Muscle layer of colon (tissue), 2 donors: ENCODE data around the gene MECP2.

ENCODE experiments used
- H3K27ac ChIP-seq: one replicate; pipeline ENCODE4 v1.7.0; 2013; ENCODE audit warnings: low read depth, mild to moderate bottlenecking, low read length, moderate library complexity
- H3K27me3 ChIP-seq, 2 donors: one replicate each; pipeline ENCODE4 v1.7.0; 2013; ENCODE audit warnings: low read length in 2 of 2, mild to moderate bottlenecking in 2 of 2; ENCODE audit not compliant: insufficient read depth in 2 of 2, control insufficient read depth in 1 of 2
- H3K36me3 ChIP-seq: one replicate; pipeline ENCODE4 v1.7.0; 2013; ENCODE audit warnings: mild to moderate bottlenecking, low read length; ENCODE audit not compliant: insufficient read depth
- H3K4me1 ChIP-seq: one replicate; pipeline ENCODE4 v1.7.0; 2013; ENCODE audit warnings: mild to moderate bottlenecking, low read length; ENCODE audit not compliant: insufficient read depth
- H3K4me3 ChIP-seq, 2 donors: one replicate each; pipeline ENCODE4 v1.7.0; 2013; ENCODE audit warnings: low read length in 2 of 2, low read depth in 1 of 2, mild to moderate bottlenecking in 1 of 2, moderate library complexity in 1 of 2
- H3K9ac ChIP-seq: one replicate; pipeline ENCODE4 v1.7.0; 2013; ENCODE audit warnings: low read length
- H3K9me3 ChIP-seq: one replicate; pipeline ENCODE4 v1.7.0; 2013; ENCODE audit warnings: mild to moderate bottlenecking, low read length
- donor health status: abdominal sarcoma.
- donor health status: Adenocarcinoma of cecum.

MECP2 gene

GRCh38 chrX:154040863-154041262, 56.7 kb downstream of the MECP2 start:
- Histone ChIP-seq H3K9ac (no peak overlapping the region), H3K4me1 (peaks cover 61% of the 10 kb centered on the region), H3K36me3 (no peaks in the 10 kb centered on the region), H3K4me3 (no peak overlapping the region), H3K9me3 (no peaks in the 10 kb centered on the region), H3K27me3 (peaks cover 0 to 4% of the 10 kb centered on the region in 2 donors), H3K27ac (no peak overlapping the region)

- H3K27me3 ChIP-seq = peaks cover 0 to 4% of the 10 kb centered on the region in 2 donors
- no peaks in the 10 kb centered on the region for H3K9me3 ChIP-seq
- H3K4me3 ChIP-seq = no peak overlapping the region
- no peaks in the 10 kb centered on the region for H3K36me3 ChIP-seq
- H3K4me1 ChIP-seq = peaks cover 57% of the 10 kb centered on the region
- no peak overlapping the region for H3K27ac ChIP-seq
- no peak overlapping the region for H3K9ac ChIP-seq
Measured at GRCh38 chrX:154040307-154040756, 57.2 kb downstream of the MECP2 start.

DNA sequence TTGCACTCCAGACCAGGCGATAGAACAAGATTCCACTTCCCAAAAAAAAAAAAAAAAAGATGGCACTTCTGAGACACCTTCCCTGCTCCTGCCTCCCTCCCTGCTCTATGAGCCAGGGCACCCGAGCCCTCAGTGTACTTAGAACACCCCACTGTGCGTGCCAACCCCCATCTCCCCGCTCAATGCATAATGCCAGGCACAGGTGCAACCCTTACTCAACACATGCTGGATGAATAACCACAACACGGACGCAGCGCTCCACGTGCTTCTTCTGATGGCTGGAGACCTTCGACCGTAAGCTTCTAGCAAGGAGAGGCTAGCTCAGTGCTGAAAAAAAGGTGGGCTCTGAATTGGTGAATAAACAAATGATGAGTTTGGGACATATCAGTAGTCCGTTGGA, 57.9 kb downstream of the MECP2 start:
- Histone ChIP-seq H3K4me3 (no peak overlapping the region), H3K27ac (no peak overlapping the region), H3K27me3 (peaks cover 0 to 4% of the 10 kb centered on the region in 2 donors), H3K4me1 (peaks cover 55% of the 10 kb centered on the region), H3K9ac (no peak overlapping the region), H3K9me3 (no peaks in the 10 kb centered on the region), H3K36me3 (no peaks in the 10 kb centered on the region)

- no peak overlapping the region for H3K9ac ChIP-seq
- H3K27me3 ChIP-seq = peaks cover 0 to 4% of the 10 kb centered on the region in 2 donors
- no peaks in the 10 kb centered on the region for H3K36me3 ChIP-seq
- no peaks in the 10 kb centered on the region for H3K9me3 ChIP-seq
- no peak overlapping the region for H3K4me3 ChIP-seq
- H3K4me1 ChIP-seq = peaks cover 47% of the 10 kb centered on the region
- no peak overlapping the region for H3K27ac ChIP-seq
Measured at GRCh38 chrX:154038656-154039055, 58.9 kb downstream of the MECP2 start.

DNA sequence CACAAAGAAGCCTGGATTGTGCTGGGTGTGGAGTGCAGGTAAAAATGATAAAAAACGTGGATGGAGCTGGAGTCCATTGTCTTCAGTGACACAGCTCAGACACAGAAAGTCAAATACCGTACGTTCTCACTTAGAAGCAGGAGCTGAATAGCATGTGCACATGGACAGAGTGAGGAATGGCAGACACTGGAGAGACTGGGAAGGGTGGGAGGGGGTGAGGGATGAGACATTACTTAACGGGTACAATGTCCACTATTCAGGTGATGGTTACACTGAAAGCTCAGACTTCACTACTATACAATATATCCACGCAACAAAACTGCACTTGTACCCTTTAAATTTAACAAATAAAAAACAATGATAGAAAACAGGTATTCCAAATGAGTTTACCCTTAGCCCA, 59.8 kb downstream of the MECP2 start:
- peaks cover 0 to 4% of the 10 kb centered on the region in 2 donors for H3K27me3 ChIP-seq
- no peak overlapping the region for H3K4me3 ChIP-seq
- peaks cover 40% of the 10 kb centered on the region for H3K4me1 ChIP-seq
- H3K27ac ChIP-seq = no peak overlapping the region
- H3K36me3 ChIP-seq = no peaks in the 10 kb centered on the region
- H3K9ac ChIP-seq = no peak overlapping the region
- H3K9me3 ChIP-seq = no peaks in the 10 kb centered on the region

DNA sequence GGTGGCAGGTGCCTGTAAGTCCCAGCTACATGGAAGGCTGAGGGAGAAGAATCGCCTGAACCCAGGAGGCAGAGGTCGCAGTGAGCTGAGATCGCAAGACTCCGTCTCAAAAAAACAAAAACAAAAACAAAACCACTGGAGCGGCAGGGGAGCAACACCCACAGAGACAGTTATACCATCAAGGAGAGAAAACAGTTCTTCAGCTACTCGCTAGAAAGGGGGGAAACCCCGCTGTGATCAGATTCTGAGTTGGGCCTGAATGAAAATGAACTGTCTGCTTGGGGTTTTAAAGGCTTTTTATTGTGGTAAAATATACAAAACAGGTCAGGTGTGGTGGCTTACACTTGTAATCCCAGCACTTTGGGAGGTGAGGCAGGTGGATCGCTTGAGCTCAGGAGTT, 61.0 kb downstream of the MECP2 start:
- H3K9me3 ChIP-seq = no peaks in the 10 kb centered on the region
- H3K36me3 ChIP-seq = peaks cover 7% of the 10 kb centered on the region
- peaks cover 31% of the 10 kb centered on the region for H3K4me1 ChIP-seq
- no peak overlapping the region for H3K27ac ChIP-seq
- H3K9ac ChIP-seq = no peak overlapping the region
- no peak overlapping the region for H3K4me3 ChIP-seq
- H3K27me3 ChIP-seq = peaks cover 0 to 4% of the 10 kb centered on the region in 2 donors

DNA sequence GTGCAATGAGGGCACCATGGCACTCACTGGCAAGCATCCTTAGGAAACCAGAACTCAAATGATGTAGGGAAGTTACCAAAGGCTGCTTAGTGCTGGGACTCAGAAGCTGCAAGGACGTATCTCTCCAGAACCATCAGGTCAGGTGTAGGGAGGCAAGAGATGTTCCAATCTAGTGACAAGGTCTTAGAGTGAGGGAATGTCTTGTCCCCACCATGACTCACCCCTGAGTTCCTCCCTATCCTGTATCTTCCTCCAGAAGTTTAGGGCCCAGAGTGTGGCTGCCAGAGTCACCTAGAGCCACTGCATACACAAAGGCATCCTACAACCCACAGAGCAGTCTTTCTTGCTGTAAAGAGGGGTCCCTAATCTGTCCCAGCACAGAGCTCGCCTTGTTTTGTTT, 63.7 kb downstream of the MECP2 start:
- no peak overlapping the region for H3K27ac ChIP-seq
- no peak overlapping the region for H3K4me3 ChIP-seq
- H3K9me3 ChIP-seq = no peaks in the 10 kb centered on the region
- H3K9ac ChIP-seq = no peak overlapping the region
- H3K27me3 ChIP-seq = peaks cover 0 to under 1% of the 10 kb centered on the region in 2 donors
- peaks cover 16% of the 10 kb centered on the region for H3K36me3 ChIP-seq
- peaks cover 9% of the 10 kb centered on the region for H3K4me1 ChIP-seq

DNA sequence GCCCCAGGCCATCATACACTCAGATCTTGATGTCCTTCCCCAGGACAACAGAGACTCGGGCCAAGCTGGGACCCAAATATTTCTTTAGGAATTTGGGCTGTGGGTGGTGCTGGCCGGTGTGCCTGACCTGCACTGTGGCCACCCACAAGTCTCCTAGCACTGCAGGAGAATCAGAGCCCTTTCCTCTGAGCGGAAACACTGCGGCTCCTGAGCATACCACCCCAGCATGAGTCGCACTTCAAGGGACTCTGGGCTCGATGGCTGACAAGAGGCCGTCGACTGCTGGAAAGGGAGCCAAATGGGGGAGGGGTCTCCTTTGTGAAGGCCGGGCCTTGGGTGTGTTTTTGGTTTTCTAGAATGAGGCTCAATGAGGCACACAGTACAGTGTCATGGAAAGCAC, 64.9 kb downstream of the MECP2 start:
- Histone ChIP-seq H3K4me3 (no peak overlapping the region), H3K27me3 (peaks cover 0 to 5% of the 10 kb centered on the region in 2 donors), H3K9me3 (no peaks in the 10 kb centered on the region), H3K27ac (no peak overlapping the region), H3K36me3 (peaks cover 23% of the 10 kb centered on the region), H3K4me1 (peaks cover 9% of the 10 kb centered on the region), H3K9ac (no peak overlapping the region)

GRCh38 chrX:154032160-154032559, 65.4 kb downstream of the MECP2 start:
- Histone ChIP-seq H3K36me3 (peaks cover 23% of the 10 kb centered on the region), H3K27me3 (peaks cover 0 to 5% of the 10 kb centered on the region in 2 donors), H3K4me3 (no peak overlapping the region), H3K9me3 (no peaks in the 10 kb centered on the region), H3K4me1 (peaks cover 9% of the 10 kb centered on the region), H3K27ac (no peak overlapping the region), H3K9ac (no peak overlapping the region)

GRCh38 chrX:154030715-154031305, 66.7 kb downstream of the MECP2 start:
- Histone ChIP-seq H3K9ac (no peak overlapping the region), H3K4me3 (no peak overlapping the region), H3K27me3 (peaks cover 0 to 5% of the 10 kb centered on the region in 2 donors), H3K36me3 (peaks cover 23% of the 10 kb centered on the region), H3K4me1 (peaks cover 9% of the 10 kb centered on the region), H3K27ac (no peak overlapping the region), H3K9me3 (no peaks in the 10 kb centered on the region)

DNA sequence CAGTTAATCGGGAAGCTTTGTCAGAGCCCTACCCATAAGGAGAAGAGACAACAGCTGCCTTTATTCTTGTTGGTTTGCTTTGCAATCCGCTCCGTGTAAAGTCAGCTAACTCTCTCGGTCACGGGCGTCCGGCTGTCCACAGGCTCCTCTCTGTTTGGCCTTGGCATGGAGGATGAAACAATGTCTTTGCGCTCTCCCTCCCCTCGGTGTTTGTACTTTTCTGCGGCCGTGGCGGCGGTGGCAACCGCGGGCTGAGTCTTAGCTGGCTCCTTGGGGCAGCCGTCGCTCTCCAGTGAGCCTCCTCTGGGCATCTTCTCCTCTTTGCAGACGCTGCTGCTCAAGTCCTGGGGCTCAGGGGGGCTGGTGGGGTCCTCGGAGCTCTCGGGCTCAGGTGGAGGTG, 67.3 kb downstream of the MECP2 start:
- Histone ChIP-seq H3K9me3 (no peaks in the 10 kb centered on the region), H3K27me3 (peaks cover 0 to 5% of the 10 kb centered on the region in 2 donors), H3K4me1 (peaks cover 9% of the 10 kb centered on the region), H3K9ac (no peak overlapping the region), H3K27ac (no peak overlapping the region), H3K36me3 (peaks cover 23% of the 10 kb centered on the region), H3K4me3 (no peak overlapping the region)

GRCh38 chrX:154029439-154029838, 68.1 kb downstream of the MECP2 start:
- no peaks in the 10 kb centered on the region for H3K9me3 ChIP-seq
- no peak overlapping the region for H3K4me3 ChIP-seq
- H3K36me3 ChIP-seq = peaks cover 23% of the 10 kb centered on the region
- H3K9ac ChIP-seq = no peak overlapping the region
- H3K27ac ChIP-seq = no peak overlapping the region
- H3K4me1 ChIP-seq = peaks cover 4% of the 10 kb centered on the region
- H3K27me3 ChIP-seq = peaks cover 0 to 5% of the 10 kb centered on the region in 2 donors
